HG02840 (cell line): ENCODE data around the gene TINAGL1.

ENCODE experiments used
- ATAC-seq: cut with Tn5 transposase; IDR thresholded peaks from one replicate; pipeline ENCODE4 v1.9.1; 2021; ENCODE audit warnings: mild to moderate bottlenecking, moderate library complexity, moderate number of reproducible peaks; ENCODE audit not compliant: unreplicated experiment, low FRiP score

Gene TINAGL1

GRCh38 chr1:31600641-31601040 lies 24.3 kb downstream of the TINAGL1 start:
- ATAC-seq, result no peak

- ATAC-seq, result no peak
Measured at GRCh38 chr1:31602081-31602480, 25.8 kb downstream of the TINAGL1 start.

- peak; percentile 95 for ATAC-seq
Measured at GRCh38 chr1:31605908-31606427, 29.7 kb downstream of the TINAGL1 start.

- ATAC-seq, result no peak
Measured at GRCh38 chr1:31607360-31607759, 31.0 kb downstream of the TINAGL1 start.

- ATAC-seq, result no peak
Measured at GRCh38 chr1:31609514-31610118, 33.3 kb downstream of the TINAGL1 start.

- no peak for ATAC-seq
Measured at GRCh38 chr1:31614414-31615005, 38.2 kb downstream of the TINAGL1 start.

- ATAC-seq, result no peak
Measured at GRCh38 chr1:31615414-31615813, 39.1 kb downstream of the TINAGL1 start.

- no peak for ATAC-seq
Measured at GRCh38 chr1:31615939-31616338, 39.6 kb downstream of the TINAGL1 start.

- no peak for ATAC-seq
Measured at GRCh38 chr1:31617218-31617915, 41.1 kb downstream of the TINAGL1 start, which contains the start of gene HCRTR1. TSS of gene HCRTR1 (plus strand) at chr1:31617689. CDS start at chr1:31619193, 1,504 bp downstream.

GRCh38 chr1:31617916-31618746 lies 41.8 kb downstream of the TINAGL1 start:
- ATAC-seq, result no peak

GRCh38 chr1:31618916-31619846 lies 42.9 kb downstream of the TINAGL1 start:
- ATAC-seq, result no peak

GRCh38 chr1:31620631-31621497 lies 44.5 kb downstream of the TINAGL1 start:
- ATAC-seq, result no peak

- no peak for ATAC-seq
Measured at GRCh38 chr1:31621498-31621820, 45.1 kb downstream of the TINAGL1 start.

GRCh38 chr1:31621847-31622730 lies 45.8 kb downstream of the TINAGL1 start:
- ATAC-seq, result no peak

- ATAC-seq, result no peak
Measured at GRCh38 chr1:31623365-31623764, 47.0 kb downstream of the TINAGL1 start.

GRCh38 chr1:31624309-31624708 lies 48.0 kb downstream of the TINAGL1 start:
- no peak for ATAC-seq

GRCh38 chr1:31624731-31625514 lies 48.6 kb downstream of the TINAGL1 start:
- no peak for ATAC-seq
